Activated T-helper 2 cell treated with anti-CD3 and anti-CD28 coated beads, Interferon-gamma antibody, Interleukin-2, Interleukin-4, amounts not matched to agents 10 μg/mL and 5 μg/mL and 100 μg/mL, durations not matched to agents 14 hours and 24 hours and 36 hours (primary cell): Measurements from ENCODE around the gene TRIM25. TPM values are rescaled to one million over a fixed set of nuclear protein-coding genes. Genes with fewer than 3 reads are reported as not detected.
A peak's percentile ranks its signal among the peaks of the same experiment; 100 is the strongest.
"Not testable (repeated sequence)": the region's sequence is repeated elsewhere in the genome, so short reads cannot be mapped to it uniquely, and the experiment has no call there.

Experiments
- DNase-seq: peaks from one replicate; pipeline ENCODE4 v3.0.0; 2021; ENCODE audit warnings: low spot score
- H3K27ac Mint-ChIP-seq: one replicate; pipeline ENCODE4 v1.8.0; 2021; ENCODE audit warnings: mixed read lengths
- H3K27me3 Mint-ChIP-seq: one replicate; pipeline ENCODE4 v1.8.0; 2021; ENCODE audit warnings: low read depth, mixed read lengths
- H3K36me3 Mint-ChIP-seq: one replicate; pipeline ENCODE4 v1.8.0; 2021; ENCODE audit warnings: low read depth, mixed read lengths
- H3K4me1 Mint-ChIP-seq: one replicate; pipeline ENCODE4 v1.8.0; 2021; ENCODE audit warnings: low read depth, mixed read lengths
- H3K4me3 Mint-ChIP-seq: one replicate; pipeline ENCODE4 v1.8.0; 2021; ENCODE audit warnings: low read depth, mild to moderate bottlenecking, moderate library complexity, mixed read lengths
- H3K9me3 Mint-ChIP-seq: one replicate; pipeline ENCODE4 v1.8.0; 2021; ENCODE audit warnings: mixed read lengths
- intact Hi-C: fragments of 100-400 bp; cut with micrococcal nuclease; formaldehyde crosslinking; loops from one replicate; pipeline ENCODE4 v1.15.1; 2023
- total RNA-seq: library from RNA; stranded (reverse); gene quantifications from 2 replicates; pipeline ENCODE4 v1.2.3, GENCODE V29; 2022

The TRIM25 gene, protein sequence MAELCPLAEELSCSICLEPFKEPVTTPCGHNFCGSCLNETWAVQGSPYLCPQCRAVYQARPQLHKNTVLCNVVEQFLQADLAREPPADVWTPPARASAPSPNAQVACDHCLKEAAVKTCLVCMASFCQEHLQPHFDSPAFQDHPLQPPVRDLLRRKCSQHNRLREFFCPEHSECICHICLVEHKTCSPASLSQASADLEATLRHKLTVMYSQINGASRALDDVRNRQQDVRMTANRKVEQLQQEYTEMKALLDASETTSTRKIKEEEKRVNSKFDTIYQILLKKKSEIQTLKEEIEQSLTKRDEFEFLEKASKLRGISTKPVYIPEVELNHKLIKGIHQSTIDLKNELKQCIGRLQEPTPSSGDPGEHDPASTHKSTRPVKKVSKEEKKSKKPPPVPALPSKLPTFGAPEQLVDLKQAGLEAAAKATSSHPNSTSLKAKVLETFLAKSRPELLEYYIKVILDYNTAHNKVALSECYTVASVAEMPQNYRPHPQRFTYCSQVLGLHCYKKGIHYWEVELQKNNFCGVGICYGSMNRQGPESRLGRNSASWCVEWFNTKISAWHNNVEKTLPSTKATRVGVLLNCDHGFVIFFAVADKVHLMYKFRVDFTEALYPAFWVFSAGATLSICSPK
- 76.5 and 85.9 TPM in 2 replicates for total RNA-seq

DNA sequence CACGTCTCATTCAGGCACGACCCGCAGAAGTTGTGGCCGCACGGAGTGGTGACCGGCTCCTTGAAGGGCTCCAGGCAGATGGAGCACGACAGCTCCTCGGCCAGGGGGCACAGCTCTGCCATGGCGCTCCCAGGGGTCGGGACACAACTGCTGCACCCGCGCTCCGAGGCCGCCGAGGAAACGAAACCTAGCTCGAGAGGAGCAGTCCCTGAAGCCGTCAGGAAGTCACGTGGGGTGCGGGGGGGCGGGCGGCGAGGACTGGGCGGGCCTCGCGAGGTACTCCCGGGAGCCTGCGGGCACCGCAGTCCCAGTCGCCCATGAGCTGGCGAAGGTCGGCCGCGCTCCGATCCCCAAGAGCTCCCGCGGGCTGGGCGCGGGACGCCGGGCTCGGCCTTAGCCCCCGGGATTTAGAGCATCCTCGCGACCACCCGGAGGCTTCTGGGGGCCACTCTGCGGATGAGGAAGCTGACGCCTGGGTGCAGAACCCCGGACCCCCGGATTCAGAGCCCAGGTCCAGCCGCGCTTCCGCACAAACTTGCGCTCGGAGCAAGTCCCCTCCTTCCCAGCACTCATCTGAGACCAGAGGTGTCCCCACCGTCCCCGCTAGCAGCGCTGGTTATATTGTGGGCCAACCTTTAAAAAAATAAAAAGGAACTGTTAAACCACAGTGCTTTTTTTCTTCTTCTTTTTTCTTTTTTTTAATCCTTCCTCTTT is at the start of gene TRIM25:
Gene TRIM25 (minus strand): TSS at position 183 of the 714 bp plus-strand sequence. CDS start 61 bp downstream, at position 122.
- no peaks in the 10 kb centered on the region for H3K27me3 Mint-ChIP-seq
- H3K4me1 Mint-ChIP-seq = peaks cover 59% of the 10 kb centered on the region
- H3K27ac Mint-ChIP-seq = peak within 1 kb of the TSS; percentile 96
- peaks cover 14% of the 10 kb centered on the region for H3K9me3 Mint-ChIP-seq
- DNase-seq = peak; percentile 77
- intact Hi-C loops = loop anchor here (1.0 to 5.0 kb wide), 2 partner anchors 63 to 81 kb away; partner anchors contain the start of genes C17orf67 and SCPEP1
- peak within 1 kb of the TSS; percentile 92 for H3K4me3 Mint-ChIP-seq
- H3K36me3 Mint-ChIP-seq = peaks cover 38% of the 10 kb centered on the region

DNA sequence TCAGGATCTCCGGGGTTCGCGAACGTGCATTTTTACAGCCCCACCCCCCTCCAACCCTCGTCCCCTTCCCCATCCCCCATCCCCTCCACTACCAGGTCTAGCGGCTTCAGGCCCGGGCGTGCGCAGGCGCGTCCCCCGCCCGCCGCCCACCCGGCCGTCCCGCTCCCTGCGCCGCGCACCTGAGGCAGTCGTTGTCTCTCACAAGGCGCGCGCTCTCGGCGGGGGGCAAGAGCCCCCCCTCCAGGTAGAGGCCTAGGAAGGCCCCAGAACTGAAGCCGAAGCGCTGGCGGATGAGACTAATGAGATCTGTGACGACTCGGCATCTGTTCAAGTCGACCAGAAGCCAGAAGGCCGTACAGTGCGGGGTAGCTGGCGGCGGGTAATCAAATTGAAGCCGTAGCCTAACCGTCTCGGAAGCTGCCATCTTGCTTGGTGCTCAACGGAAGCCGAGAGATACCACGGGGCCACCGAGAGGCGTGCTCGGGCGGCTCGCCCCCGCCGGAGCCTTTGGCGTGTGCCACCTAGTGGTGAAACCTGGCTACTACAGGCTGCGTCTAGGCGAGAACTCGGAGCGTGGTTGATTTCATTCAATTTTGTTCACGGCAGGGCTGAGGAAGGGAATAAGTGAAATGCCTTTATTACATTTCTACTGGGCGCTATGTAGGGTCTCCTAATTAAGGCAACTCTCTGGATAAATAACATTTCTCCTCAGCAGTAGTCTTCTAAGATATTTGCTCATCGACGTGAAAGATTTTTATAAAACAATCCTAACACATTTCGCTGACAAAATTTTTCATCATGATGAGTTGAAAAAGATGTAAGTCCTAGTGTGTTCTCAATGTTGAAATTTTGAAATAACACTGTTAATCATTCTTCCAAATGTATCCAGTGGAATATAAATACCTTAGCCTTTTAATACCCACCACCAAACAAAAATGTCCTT is 47.0 kb upstream of the TRIM25 start, which contains the start of gene COIL:
Gene COIL (minus strand): TSS at position 455 of the 943 bp plus-strand sequence. CDS start 31 bp downstream, at position 424.
- H3K27me3 Mint-ChIP-seq = peaks cover 2% of the 10 kb centered on the region
- peak; percentile 89 for DNase-seq
- intact Hi-C loops = loop anchor here (1.0 to 5.0 kb wide), 4 partner anchors 18 to 142 kb away; partner anchors contain the start of genes AKAP1, C17orf67, DGKE and SCPEP1
- no peaks in the 10 kb centered on the region for H3K36me3 Mint-ChIP-seq
- peak within 1 kb of the TSS; percentile 80 for H3K27ac Mint-ChIP-seq
- peaks cover 16% of the 10 kb centered on the region for H3K4me1 Mint-ChIP-seq
- no peaks in the 10 kb centered on the region for H3K9me3 Mint-ChIP-seq
- H3K4me3 Mint-ChIP-seq = peak within 1 kb of the TSS; percentile 81

DNA sequence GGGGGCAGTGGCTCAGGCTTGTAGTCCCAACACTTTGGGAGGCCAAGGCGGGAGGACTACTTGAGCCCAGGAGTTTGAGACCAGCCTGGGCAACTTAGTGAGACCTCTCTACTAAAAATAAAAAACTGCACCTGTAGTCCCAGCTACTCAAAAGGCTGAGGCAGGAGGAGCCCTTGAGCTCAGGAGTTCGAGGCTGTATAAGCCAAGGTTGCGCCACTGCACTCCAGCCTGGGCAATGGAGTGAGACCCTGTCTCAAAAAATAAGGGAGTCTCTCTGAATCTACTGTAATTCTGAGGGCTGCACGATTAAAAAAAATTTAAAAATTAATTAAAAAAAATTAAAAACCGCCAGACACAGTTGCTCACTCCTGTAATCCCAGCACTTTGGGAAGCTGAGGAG is 43.1 kb upstream of the TRIM25 start:
- Mint-ChIP-seq H3K27me3 (no peaks in the 10 kb centered on the region), H3K27ac (no peak overlapping the region), H3K4me1 (peaks cover 23% of the 10 kb centered on the region), H3K36me3 (peaks cover 4% of the 10 kb centered on the region), H3K9me3 (no peaks in the 10 kb centered on the region), H3K4me3 (no peak overlapping the region)
- intact Hi-C loops = no loop called here
- DNase-seq = no peak

DNA sequence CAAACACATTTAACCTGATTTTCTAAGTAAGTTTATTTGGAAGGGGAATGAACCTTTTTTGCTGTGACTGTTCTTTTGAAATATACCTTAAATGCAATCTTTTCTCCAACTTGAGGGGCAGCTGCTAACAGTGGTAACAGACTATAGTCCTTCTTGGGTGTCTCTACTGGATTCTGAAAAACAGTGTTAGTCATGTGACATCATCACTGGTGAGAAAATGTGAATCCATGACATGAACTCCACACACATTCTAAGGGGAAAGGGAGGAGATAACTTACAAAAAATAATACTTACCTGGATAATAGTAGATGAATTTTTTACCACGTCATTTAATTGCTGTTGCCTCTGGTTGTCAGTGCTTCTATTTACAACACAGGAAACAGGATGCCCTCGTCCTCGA is 35.7 kb upstream of the TRIM25 start:
- H3K27me3 Mint-ChIP-seq = no peaks in the 10 kb centered on the region
- peak overlapping the region; percentile 0 for H3K27ac Mint-ChIP-seq
- H3K4me3 Mint-ChIP-seq = no peak overlapping the region
- DNase-seq = no peak
- H3K4me1 Mint-ChIP-seq = peaks cover 10% of the 10 kb centered on the region
- no peaks in the 10 kb centered on the region for H3K9me3 Mint-ChIP-seq
- H3K36me3 Mint-ChIP-seq = peaks cover 49% of the 10 kb centered on the region
- intact Hi-C loops = loop anchor here (10.0 kb wide), 1 partner anchor 355 kb away; the partner anchor contains the start of gene NOG

DNA sequence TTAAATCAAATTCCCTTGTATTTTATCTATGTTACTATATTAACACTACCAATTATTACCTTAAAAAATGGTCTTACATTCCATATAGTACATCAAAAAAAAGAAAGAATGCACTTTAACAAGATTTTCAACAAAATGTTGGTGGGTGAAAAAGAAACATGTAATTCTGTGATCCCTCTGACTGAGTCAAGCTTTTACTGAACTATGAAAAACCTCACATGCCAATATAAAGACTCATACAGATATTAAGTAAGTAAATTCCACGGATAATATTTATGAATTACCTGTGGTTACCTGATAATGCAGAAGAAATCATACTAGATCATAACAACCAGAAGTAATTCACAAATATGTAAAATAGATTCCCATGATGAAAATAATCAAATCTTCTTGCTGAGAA is 34.6 kb upstream of the TRIM25 start:
- H3K9me3 Mint-ChIP-seq = no peaks in the 10 kb centered on the region
- no peak overlapping the region for H3K27ac Mint-ChIP-seq
- H3K4me3 Mint-ChIP-seq = no peak overlapping the region
- intact Hi-C loops = loop anchor here (10.0 kb wide), 1 partner anchor 354 kb away; the partner anchor contains the start of gene NOG
- peaks cover 9% of the 10 kb centered on the region for H3K4me1 Mint-ChIP-seq
- H3K36me3 Mint-ChIP-seq = peaks cover 56% of the 10 kb centered on the region
- no peak for DNase-seq
- H3K27me3 Mint-ChIP-seq = no peaks in the 10 kb centered on the region

DNA sequence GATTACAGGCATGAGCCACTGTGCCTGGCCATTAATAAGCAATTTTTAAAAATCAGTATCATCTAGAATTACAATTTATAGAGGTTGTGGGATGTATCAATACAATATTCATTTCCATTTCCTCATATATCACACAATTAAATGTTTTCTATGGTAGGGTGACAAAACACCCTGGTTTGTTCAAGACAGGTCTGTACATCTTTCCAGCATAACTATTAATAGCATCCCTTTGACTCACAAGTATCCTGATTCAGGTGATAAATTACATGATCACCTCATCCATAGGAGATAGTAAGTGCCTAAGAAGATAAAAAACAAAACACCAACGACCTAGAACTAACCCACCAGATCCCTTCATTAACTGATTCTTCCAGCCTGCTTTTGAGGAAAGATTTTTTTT is 33.9 kb upstream of the TRIM25 start:
- H3K4me3 Mint-ChIP-seq = no peak overlapping the region
- H3K36me3 Mint-ChIP-seq = peaks cover 60% of the 10 kb centered on the region
- H3K27ac Mint-ChIP-seq = peak overlapping the region; percentile 5
- DNase-seq = no peak
- no peaks in the 10 kb centered on the region for H3K27me3 Mint-ChIP-seq
- no peaks in the 10 kb centered on the region for H3K9me3 Mint-ChIP-seq
- intact Hi-C loops = loop anchor here (10.0 kb wide), 1 partner anchor 353 kb away; the partner anchor contains the start of gene NOG
- peaks cover 7% of the 10 kb centered on the region for H3K4me1 Mint-ChIP-seq

DNA sequence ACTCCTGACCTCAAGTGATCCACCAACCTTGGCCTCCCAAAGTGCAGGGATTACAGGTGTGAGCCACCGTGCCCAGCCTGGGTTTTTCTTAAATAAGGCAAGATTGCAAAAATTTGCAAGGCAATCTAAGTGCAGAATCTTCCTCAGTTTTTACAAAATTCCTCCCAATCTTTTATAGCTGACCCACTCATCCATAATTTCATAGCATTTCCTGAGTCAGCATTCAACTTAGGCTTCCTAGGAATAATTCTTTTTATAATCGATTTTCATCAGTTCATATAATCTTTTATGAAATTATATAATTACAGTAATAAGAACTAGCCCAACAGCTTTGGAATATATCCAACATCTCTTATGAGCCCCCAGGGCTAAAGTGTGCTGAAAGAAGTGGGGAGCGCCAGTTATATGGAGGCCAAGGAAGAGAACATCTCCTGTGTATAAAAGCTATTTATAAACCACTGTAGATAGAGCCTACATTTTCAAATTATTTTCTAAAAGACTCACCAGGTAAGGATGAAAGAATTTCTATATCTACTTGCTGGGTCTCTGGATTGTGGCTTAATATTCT is 32.2 kb upstream of the TRIM25 start:
- Mint-ChIP-seq H3K4me3 (no peak overlapping the region), H3K36me3 (peaks cover 71% of the 10 kb centered on the region), H3K27ac (no peak overlapping the region), H3K9me3 (no peaks in the 10 kb centered on the region), H3K4me1 (peaks cover 5% of the 10 kb centered on the region), H3K27me3 (no peaks in the 10 kb centered on the region)
- no peak for DNase-seq
- intact Hi-C loops = loop anchor here (10.0 kb wide), 1 partner anchor 351 kb away; the partner anchor contains the start of gene NOG

DNA sequence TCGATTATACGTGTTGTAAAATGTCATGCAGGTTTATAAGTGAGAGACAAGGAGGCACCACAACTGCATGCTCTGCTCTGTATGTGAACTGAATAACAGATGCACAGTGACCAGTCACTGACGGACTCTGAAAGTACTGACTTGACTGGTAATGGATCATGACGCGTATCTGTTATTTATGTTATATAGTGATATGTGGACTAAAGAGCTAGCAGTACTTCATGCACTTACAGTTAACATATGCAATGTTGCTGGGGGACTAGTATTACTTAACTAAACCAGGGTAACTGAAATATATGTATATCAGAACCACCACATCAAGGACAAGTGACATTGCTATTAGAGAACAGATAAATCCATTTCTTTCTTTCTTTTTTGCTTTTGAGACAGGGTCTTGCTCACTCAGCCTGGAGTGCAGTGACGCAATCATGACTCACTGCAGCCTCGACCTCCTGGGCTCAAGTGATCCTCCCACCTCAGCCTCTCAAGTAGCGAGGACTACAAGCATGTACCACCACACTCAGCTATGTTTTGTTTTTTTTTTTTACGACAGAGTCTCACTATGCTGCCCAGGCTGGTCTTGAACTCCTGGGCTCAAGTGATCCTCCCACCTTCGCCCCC is 29.8 kb upstream of the TRIM25 start:
- Mint-ChIP-seq H3K36me3 (peaks cover 64% of the 10 kb centered on the region), H3K4me1 (peaks cover 6% of the 10 kb centered on the region), H3K27me3 (no peaks in the 10 kb centered on the region), H3K4me3 (no peak overlapping the region), H3K9me3 (no peaks in the 10 kb centered on the region), H3K27ac (no peak overlapping the region)
- no peak for DNase-seq
- intact Hi-C loops = loop anchor here (10.0 kb wide), 1 partner anchor 349 kb away; the partner anchor contains the start of gene NOG

DNA sequence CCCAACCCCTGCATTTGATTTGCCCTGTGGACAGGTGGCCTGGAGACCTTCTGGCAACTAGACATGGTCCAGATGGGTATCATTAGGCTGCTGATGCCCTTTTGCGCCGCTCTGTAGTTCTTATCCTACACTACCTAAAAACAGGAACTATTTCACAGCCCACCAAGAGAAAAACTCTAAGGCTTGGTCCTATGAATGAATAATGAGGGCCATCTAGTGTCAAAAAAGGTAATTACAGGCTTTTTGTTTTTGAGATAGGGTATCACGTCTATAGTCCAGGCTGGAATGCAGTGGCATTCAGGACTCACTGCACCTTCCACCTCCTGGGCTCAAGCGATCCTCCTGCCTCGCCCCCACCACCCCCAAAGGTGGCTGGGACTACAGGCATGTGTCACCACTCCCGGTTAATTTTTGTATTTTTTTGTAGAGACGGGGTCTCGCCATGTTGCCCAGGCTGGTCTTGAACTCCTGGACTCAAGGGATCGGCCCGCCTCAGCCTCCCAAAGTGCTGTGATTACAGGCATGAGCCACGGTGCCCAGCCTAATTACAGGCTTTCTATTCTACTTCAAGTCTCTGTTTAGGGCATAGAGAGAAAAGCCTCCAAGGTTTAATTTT is 26.1 kb upstream of the TRIM25 start:
- H3K4me3 Mint-ChIP-seq = no peak overlapping the region
- intact Hi-C loops = loop anchor here (1.0 to 10.0 kb wide), 4 partner anchors 48 to 345 kb away; partner anchors contain the start of genes DGKE and NOG
- H3K4me1 Mint-ChIP-seq = peaks cover 25% of the 10 kb centered on the region
- no peaks in the 10 kb centered on the region for H3K9me3 Mint-ChIP-seq
- DNase-seq = no peak
- H3K36me3 Mint-ChIP-seq = peaks cover 70% of the 10 kb centered on the region
- no peaks in the 10 kb centered on the region for H3K27me3 Mint-ChIP-seq
- H3K27ac Mint-ChIP-seq = peak overlapping the region; percentile 65

DNA sequence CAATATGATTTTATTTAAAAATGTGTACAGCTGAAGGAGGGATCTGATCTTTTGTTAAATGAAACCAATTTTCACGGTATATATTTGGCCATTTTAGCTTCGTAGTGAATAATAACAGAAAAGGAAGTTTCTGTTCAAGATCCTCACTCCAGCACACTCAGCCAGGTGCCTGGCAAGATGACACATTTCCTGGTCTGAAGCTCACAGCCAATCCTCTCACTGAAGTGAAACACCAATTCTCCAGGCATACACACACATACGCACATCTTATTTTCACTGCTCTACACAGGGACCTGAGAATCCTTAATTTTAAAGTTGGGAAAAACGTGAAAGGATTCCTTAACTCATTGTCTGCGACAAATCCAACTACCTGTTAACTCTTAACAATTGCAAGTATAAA is 24.4 kb upstream of the TRIM25 start:
- DNase-seq, intact Hi-C loops, H3K9me3 Mint-ChIP-seq, H3K27me3 Mint-ChIP-seq: not testable (repeated sequence)
- Mint-ChIP-seq H3K36me3 (peaks cover 72% of the 10 kb centered on the region), H3K4me1 (peaks cover 30% of the 10 kb centered on the region), H3K27ac (peak overlapping the region; percentile 78), H3K4me3 (peak overlapping the region; percentile 38)

DNA sequence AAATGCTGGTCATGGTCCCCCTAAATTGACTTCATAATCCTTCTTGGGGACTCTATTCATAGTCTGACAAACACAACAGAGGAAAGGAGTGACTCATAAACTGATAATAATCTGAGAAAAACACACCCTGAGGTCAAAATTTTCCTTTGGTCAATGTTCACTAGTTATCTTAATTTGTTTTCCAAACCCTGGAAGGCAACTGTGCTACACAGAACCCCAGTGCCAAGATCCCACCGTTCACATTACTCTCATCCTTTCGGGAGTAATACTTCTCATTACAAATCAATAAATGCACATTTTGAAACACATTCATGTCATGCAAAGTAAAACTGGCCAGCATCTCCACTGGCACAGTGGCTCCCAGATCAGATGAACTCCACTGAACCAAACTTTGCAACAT is 23.8 kb upstream of the TRIM25 start:
- H3K36me3 Mint-ChIP-seq = peaks cover 72% of the 10 kb centered on the region
- peak overlapping the region; percentile 38 for H3K4me3 Mint-ChIP-seq
- H3K27me3 Mint-ChIP-seq = no peaks in the 10 kb centered on the region
- no peak for DNase-seq
- H3K4me1 Mint-ChIP-seq = peaks cover 30% of the 10 kb centered on the region
- H3K9me3 Mint-ChIP-seq = no peaks in the 10 kb centered on the region
- intact Hi-C loops = no loop called here
- H3K27ac Mint-ChIP-seq = peak overlapping the region; percentile 78
